HCT116 (cell line): ENCODE data around the gene DMD. TPM values are rescaled to one million over a fixed set of nuclear protein-coding genes. Genes with fewer than 3 reads are reported as not detected.

Source experiments
- ATAC-seq: fragments of 200-7000 bp; cut with Tn5 transposase; 2 replicates; pipeline ENCODE4 v1.9.1; 2020; ENCODE audit warnings: mild to moderate bottlenecking, moderate library complexity
- BruUV-seq: library from RNA; stranded (reverse); fragments of 400-500 nt; replicated peaks from 2 replicates; lab custom pipeline; 2021; lab: Mats Ljungman, UMichigan
- CTCF ChIA-PET: fragments of 300-600 bp; sonication (Branson Sonifier 250); formaldehyde crosslinking; loops from one replicate; lab custom pipeline; 2021; ENCODE audit warnings: antibody characterized with exemption; lab: Charles Lee
- POLR2A ChIA-PET: fragments of 300-600, 350-600 bp; sonication (Branson Sonifier 250); formaldehyde crosslinking; loops from one replicate; lab custom pipeline; 2021; ENCODE audit warnings: antibody characterized with exemption; lab: Charles Lee
- RAD21 ChIA-PET, 2 experiments: fragments of 300-600 bp; sonication (Branson Sonifier 250); formaldehyde crosslinking; loops; one replicate each; lab custom pipeline; 2023; ENCODE audit warnings: low total read pairs in 2 of 2; ENCODE audit not compliant: uncharacterized antibody in 2 of 2, unreplicated experiment in 2 of 2, low non-redundant PET in 1 of 2; lab: Charles Lee
- DNase-seq: peaks from one replicate; pipeline ENCODE4 v3.0.0-alpha.2; 2010; ENCODE audit warnings: low read depth, low spot score
- H2AFZ ChIP-seq: fragments of 200-600 bp; shearing (Covaris generic), sonication (generic); 2 replicates; pipeline ENCODE4 v1.6.1; 2017; ENCODE audit warnings: low read depth, mixed run types, mixed read lengths, antibody characterized with exemption, low read length; ENCODE audit not compliant: poor library complexity, severe bottlenecking
- H3K27ac ChIP-seq: 2 replicates; pipeline ENCODE4 v1.5.1; 2012; ENCODE audit warnings: low read depth, low read length
- H3K27me3 ChIP-seq: fragments of 200-600 bp; sonication (generic); 2 replicates; pipeline ENCODE4 v1.6.1; 2016; ENCODE audit warnings: mixed run types, low read length, mixed read lengths; ENCODE audit not compliant: insufficient read depth
- H3K36me3 ChIP-seq, 2 experiments: fragments of 200-500 bp in 1 of 2; fragments of 200-600 bp in 1 of 2; sonication (Bioruptor generic) in 1 of 2; sonication (generic) in 1 of 2; 2 replicates each; pipeline versions ENCODE4 v1.5.1 to v1.6.1; 2014 to 2016; ENCODE audit warnings: low read length in 2 of 2, inconsistent platforms in 1 of 2, mixed read lengths in 1 of 2, mixed run types in 1 of 2; ENCODE audit not compliant: insufficient read depth in 2 of 2, control insufficient read depth in 1 of 2
- H3K4me1 ChIP-seq, 2 experiments: fragments of 200-600 bp in 1 of 2; sonication (generic) in 1 of 2; 2 replicates each; pipeline versions ENCODE4 v1.5.1 to v1.6.1; 2012 to 2017; ENCODE audit warnings: low read length in 2 of 2, inconsistent platforms in 1 of 2, mild to moderate bottlenecking in 1 of 2, mixed read lengths in 1 of 2, mixed run types in 1 of 2, moderate library complexity in 1 of 2; ENCODE audit not compliant: insufficient read depth in 2 of 2, control insufficient read depth in 1 of 2
- H3K4me2 ChIP-seq: fragments of 200-600 bp; sonication (generic); 2 replicates; pipeline ENCODE4 v1.6.1; 2017; ENCODE audit warnings: mixed run types, low read length, mixed read lengths
- H3K4me3 ChIP-seq, 2 experiments: fragments of 200-600 bp in 1 of 2; sonication (generic) in 1 of 2; replicated peaks in 1 of 2; 2 replicates each; pipeline ENCODE4 v1.5.1; 2011 to 2016; ENCODE audit warnings: low read length in 2 of 2, control low read depth in 1 of 2, low read depth in 1 of 2, mild to moderate bottlenecking in 1 of 2, mixed read lengths in 1 of 2, mixed run types in 1 of 2
- H3K79me2 ChIP-seq: fragments of 200-600 bp; sonication (generic); 2 replicates; pipeline ENCODE4 v1.6.1; 2017; ENCODE audit warnings: mild to moderate bottlenecking, mixed run types, low read length, moderate library complexity, mixed read lengths; ENCODE audit not compliant: insufficient read depth
- H3K9ac ChIP-seq: fragments of 200-600 bp; sonication (generic); 2 replicates; pipeline ENCODE4 v1.6.1; 2016; ENCODE audit warnings: low read length, mixed read lengths
- H3K9me2 ChIP-seq: fragments of 200-600 bp; sonication (generic), shearing (Covaris generic); 2 replicates; pipeline ENCODE4 v1.6.1; 2017; ENCODE audit warnings: mixed run types, mild to moderate bottlenecking, moderate library complexity; ENCODE audit not compliant: insufficient read depth
- H3K9me3 ChIP-seq, 2 experiments: fragments of 200-500 bp in 1 of 2; fragments of 200-600 bp in 1 of 2; sonication (Bioruptor generic) in 1 of 2; sonication (generic) in 1 of 2; 2 replicates each; pipeline ENCODE4 v1.6.1; 2014 to 2017; ENCODE audit warnings: low read length in 2 of 2, mixed read lengths in 2 of 2, inconsistent platforms in 1 of 2, low read depth in 1 of 2, mild to moderate bottlenecking in 1 of 2, mixed run types in 1 of 2, moderate library complexity in 1 of 2; ENCODE audit not compliant: control insufficient read depth in 1 of 2, insufficient read depth in 1 of 2
- H4K20me1 ChIP-seq: fragments of 200-600 bp; sonication (generic), shearing (Covaris generic); 2 replicates; pipeline ENCODE4 v1.6.1; 2017; ENCODE audit warnings: mixed run types, mild to moderate bottlenecking, moderate library complexity; ENCODE audit not compliant: insufficient read depth
- CBX3 ChIP-seq: IDR thresholded peaks from 2 replicates; pipeline ENCODE4 v1.6.1; 2012; ENCODE audit warnings: low read depth
- CEBPB ChIP-seq: IDR thresholded peaks from 2 replicates; pipeline ENCODE4 v1.6.1; 2012; ENCODE audit warnings: low read depth
- EGR1 ChIP-seq: IDR thresholded peaks from 2 replicates; pipeline ENCODE4 v1.6.1; 2012; ENCODE audit warnings: low read depth
- ELF1 ChIP-seq: IDR thresholded peaks from 2 replicates; pipeline ENCODE4 v1.6.1; 2012; ENCODE audit warnings: low read depth, borderline replicate concordance
- EZH2 ChIP-seq: fragments of 200-600 bp; sonication (generic); IDR thresholded peaks from 2 replicates; pipeline ENCODE4 v1.6.1; 2017; ENCODE audit warnings: antibody characterized with exemption, mixed run types
- FOSL1 ChIP-seq: IDR thresholded peaks from 2 replicates; pipeline ENCODE4 v1.6.1; 2012; ENCODE audit warnings: low read depth
- JUND ChIP-seq: IDR thresholded peaks from 2 replicates; pipeline ENCODE4 v1.6.1; 2012
- POLR2A ChIP-seq: IDR thresholded peaks from 2 replicates; pipeline ENCODE4 v1.7.0; 2011; ENCODE audit warnings: borderline replicate concordance; ENCODE audit not compliant: insufficient read depth, insufficient read length; ENCODE audit errors: extremely low read depth
- POLR2AphosphoS5 ChIP-seq: IDR thresholded peaks from 2 replicates; pipeline ENCODE4 v1.6.1; 2011; ENCODE audit warnings: mild to moderate bottlenecking, low read depth, low read length, moderate library complexity
- SIN3A ChIP-seq: IDR thresholded peaks from 2 replicates; pipeline ENCODE4 v1.6.1; 2012; ENCODE audit warnings: low read depth
- SP1 ChIP-seq: IDR thresholded peaks from 2 replicates; pipeline ENCODE4 v1.6.1; 2012; ENCODE audit warnings: low read depth
- YY1 ChIP-seq: IDR thresholded peaks from 2 replicates; pipeline ENCODE4 v1.6.1; 2011; ENCODE audit warnings: low read length, low read depth, moderate library complexity, mild to moderate bottlenecking; ENCODE audit not compliant: insufficient replicate concordance; ENCODE audit errors: extremely low read depth
- ZFX ChIP-seq: fragments of 450-650 bp; IDR thresholded peaks from 2 replicates; pipeline ENCODE4 v1.6.1; 2017
- intact Hi-C: fragments of 100-400 bp; cut with micrococcal nuclease; formaldehyde crosslinking; loops from 2 replicates; pipeline ENCODE4 v1.10.0; 2022
- total RNA-seq: library from RNA; stranded (reverse); gene quantifications from one replicate; pipeline ENCODE4 v1.2.1, GENCODE V29; 2021; ENCODE audit not compliant: unreplicated experiment
- TF ChIP-seq, protein P1 (sequence below): IDR thresholded peaks from 2 replicates; pipeline ENCODE4 v1.6.1; 2011; ENCODE audit warnings: mild to moderate bottlenecking, low read length, moderate library complexity; ENCODE audit not compliant: insufficient replicate concordance; ENCODE audit errors: extremely low read depth
- TF ChIP-seq, protein P2 (sequence below), 3 experiments: fragments of 200-600 bp in 1 of 3; sonication (generic) in 1 of 3; IDR thresholded peaks in 2 of 3; conservative IDR thresholded peaks in 1 of 3; 2 replicates each; pipeline ENCODE4 v1.5.1; 2012 to 2017; ENCODE audit warnings: low read depth in 2 of 3, low read length in 2 of 3, antibody characterized with exemption in 1 of 3, borderline replicate concordance in 1 of 3, control low read depth in 1 of 3, mild to moderate bottlenecking in 1 of 3, mixed read lengths in 1 of 3, mixed run types in 1 of 3, moderate library complexity in 1 of 3; ENCODE audit not compliant: insufficient read depth in 1 of 3
- TF ChIP-seq, protein P3 (sequence below): IDR thresholded peaks from 2 replicates; pipeline ENCODE4 v1.6.1; 2012; ENCODE audit warnings: low read depth
- TF ChIP-seq, protein P4 (sequence below): IDR thresholded peaks from 2 replicates; pipeline ENCODE4 v1.6.1; 2012
- TF ChIP-seq, protein P5 (sequence below): IDR thresholded peaks from 2 replicates; pipeline ENCODE4 v1.6.1; 2012

The DMD gene
- total RNA-seq, 1 experiment from 2014 or later: 0.05 TPM

DNA sequence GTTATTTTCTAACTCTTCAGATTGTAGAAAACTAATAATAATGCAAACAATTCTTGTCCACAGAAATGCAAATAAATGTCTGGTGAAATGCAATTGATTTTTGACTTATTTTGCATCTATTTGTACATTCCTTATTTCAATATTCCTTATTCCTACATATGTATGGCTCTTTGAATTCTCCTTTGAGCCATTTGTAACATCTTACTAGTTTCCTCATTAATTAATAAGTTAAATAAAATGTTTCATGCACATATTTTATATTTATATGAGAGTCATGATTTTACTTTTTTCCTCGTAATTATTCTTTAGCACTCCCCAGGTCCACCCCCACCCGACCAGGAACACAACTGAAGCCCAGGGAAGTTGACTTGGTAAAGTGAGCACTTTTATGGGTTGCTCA lies 2136.8 kb downstream of the DMD start:
- no peak overlapping the region for H3K27ac ChIP-seq
- no peaks in the 10 kb centered on the region for H3K79me2 ChIP-seq
- no peak overlapping the region for H2AFZ ChIP-seq
- no peaks in the 10 kb centered on the region for H4K20me1 ChIP-seq
- POLR2A ChIA-PET: no interaction called here
- H3K36me3 ChIP-seq: no peaks in the 10 kb centered on the region
- H3K9me2 ChIP-seq: no peaks in the 10 kb centered on the region
- H3K9me3 ChIP-seq: no peaks in the 10 kb centered on the region
- no peak overlapping the region for H3K4me3 ChIP-seq
- TF ChIP-seq, protein P1, sequence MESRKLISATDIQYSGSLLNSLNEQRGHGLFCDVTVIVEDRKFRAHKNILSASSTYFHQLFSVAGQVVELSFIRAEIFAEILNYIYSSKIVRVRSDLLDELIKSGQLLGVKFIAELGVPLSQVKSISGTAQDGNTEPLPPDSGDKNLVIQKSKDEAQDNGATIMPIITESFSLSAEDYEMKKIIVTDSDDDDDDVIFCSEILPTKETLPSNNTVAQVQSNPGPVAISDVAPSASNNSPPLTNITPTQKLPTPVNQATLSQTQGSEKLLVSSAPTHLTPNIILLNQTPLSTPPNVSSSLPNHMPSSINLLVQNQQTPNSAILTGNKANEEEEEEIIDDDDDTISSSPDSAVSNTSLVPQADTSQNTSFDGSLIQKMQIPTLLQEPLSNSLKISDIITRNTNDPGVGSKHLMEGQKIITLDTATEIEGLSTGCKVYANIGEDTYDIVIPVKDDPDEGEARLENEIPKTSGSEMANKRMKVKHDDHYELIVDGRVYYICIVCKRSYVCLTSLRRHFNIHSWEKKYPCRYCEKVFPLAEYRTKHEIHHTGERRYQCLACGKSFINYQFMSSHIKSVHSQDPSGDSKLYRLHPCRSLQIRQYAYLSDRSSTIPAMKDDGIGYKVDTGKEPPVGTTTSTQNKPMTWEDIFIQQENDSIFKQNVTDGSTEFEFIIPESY: no peak
- TF ChIP-seq EGR1: no peak
- TF ChIP-seq YY1: no peak
- no peak for TF ChIP-seq CEBPB
- TF ChIP-seq POLR2AphosphoS5: no peak
- no peak for TF ChIP-seq FOSL1
- TF ChIP-seq, protein P2, sequence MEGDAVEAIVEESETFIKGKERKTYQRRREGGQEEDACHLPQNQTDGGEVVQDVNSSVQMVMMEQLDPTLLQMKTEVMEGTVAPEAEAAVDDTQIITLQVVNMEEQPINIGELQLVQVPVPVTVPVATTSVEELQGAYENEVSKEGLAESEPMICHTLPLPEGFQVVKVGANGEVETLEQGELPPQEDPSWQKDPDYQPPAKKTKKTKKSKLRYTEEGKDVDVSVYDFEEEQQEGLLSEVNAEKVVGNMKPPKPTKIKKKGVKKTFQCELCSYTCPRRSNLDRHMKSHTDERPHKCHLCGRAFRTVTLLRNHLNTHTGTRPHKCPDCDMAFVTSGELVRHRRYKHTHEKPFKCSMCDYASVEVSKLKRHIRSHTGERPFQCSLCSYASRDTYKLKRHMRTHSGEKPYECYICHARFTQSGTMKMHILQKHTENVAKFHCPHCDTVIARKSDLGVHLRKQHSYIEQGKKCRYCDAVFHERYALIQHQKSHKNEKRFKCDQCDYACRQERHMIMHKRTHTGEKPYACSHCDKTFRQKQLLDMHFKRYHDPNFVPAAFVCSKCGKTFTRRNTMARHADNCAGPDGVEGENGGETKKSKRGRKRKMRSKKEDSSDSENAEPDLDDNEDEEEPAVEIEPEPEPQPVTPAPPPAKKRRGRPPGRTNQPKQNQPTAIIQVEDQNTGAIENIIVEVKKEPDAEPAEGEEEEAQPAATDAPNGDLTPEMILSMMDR (IDR thresholded peaks at IDR 0.05 in 2 of 3, conservative IDR thresholded peaks at IDR 0.05 in 1 of 3; ENCODE audit: borderline replicate concordance in 1 of 3, insufficient read depth in 1 of 3, low read depth in 2 of 3, low read length in 2 of 3): no peak
- TF ChIP-seq, protein P3, sequence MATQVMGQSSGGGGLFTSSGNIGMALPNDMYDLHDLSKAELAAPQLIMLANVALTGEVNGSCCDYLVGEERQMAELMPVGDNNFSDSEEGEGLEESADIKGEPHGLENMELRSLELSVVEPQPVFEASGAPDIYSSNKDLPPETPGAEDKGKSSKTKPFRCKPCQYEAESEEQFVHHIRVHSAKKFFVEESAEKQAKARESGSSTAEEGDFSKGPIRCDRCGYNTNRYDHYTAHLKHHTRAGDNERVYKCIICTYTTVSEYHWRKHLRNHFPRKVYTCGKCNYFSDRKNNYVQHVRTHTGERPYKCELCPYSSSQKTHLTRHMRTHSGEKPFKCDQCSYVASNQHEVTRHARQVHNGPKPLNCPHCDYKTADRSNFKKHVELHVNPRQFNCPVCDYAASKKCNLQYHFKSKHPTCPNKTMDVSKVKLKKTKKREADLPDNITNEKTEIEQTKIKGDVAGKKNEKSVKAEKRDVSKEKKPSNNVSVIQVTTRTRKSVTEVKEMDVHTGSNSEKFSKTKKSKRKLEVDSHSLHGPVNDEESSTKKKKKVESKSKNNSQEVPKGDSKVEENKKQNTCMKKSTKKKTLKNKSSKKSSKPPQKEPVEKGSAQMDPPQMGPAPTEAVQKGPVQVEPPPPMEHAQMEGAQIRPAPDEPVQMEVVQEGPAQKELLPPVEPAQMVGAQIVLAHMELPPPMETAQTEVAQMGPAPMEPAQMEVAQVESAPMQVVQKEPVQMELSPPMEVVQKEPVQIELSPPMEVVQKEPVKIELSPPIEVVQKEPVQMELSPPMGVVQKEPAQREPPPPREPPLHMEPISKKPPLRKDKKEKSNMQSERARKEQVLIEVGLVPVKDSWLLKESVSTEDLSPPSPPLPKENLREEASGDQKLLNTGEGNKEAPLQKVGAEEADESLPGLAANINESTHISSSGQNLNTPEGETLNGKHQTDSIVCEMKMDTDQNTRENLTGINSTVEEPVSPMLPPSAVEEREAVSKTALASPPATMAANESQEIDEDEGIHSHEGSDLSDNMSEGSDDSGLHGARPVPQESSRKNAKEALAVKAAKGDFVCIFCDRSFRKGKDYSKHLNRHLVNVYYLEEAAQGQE: no peak
- TF ChIP-seq ELF1: no peak
- TF ChIP-seq, protein P4, sequence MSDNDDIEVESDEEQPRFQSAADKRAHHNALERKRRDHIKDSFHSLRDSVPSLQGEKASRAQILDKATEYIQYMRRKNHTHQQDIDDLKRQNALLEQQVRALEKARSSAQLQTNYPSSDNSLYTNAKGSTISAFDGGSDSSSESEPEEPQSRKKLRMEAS: no peak
- TF ChIP-seq ZFX: no peak
- TF ChIP-seq EZH2: no peak
- TF ChIP-seq JUND: no peak
- no peak for TF ChIP-seq CBX3
- TF ChIP-seq, protein P5, sequence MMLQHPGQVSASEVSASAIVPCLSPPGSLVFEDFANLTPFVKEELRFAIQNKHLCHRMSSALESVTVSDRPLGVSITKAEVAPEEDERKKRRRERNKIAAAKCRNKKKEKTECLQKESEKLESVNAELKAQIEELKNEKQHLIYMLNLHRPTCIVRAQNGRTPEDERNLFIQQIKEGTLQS: no peak
- TF ChIP-seq POLR2A: no peak
- no peak for TF ChIP-seq SP1
- no peak for TF ChIP-seq SIN3A
- no peak overlapping the region for H3K4me2 ChIP-seq
- H3K9ac ChIP-seq: no peak overlapping the region
- no peaks in the 10 kb centered on the region for H3K27me3 ChIP-seq
- ATAC-seq (no peak), DNase-seq (no peak)
- intact Hi-C loops: no loop called here
- CTCF ChIA-PET: no interaction called here
- H3K4me1 ChIP-seq: no peaks in the 10 kb centered on the region
- no TSS peak for BruUV-seq
- RAD21 ChIA-PET: no interaction called here
